Measurements from ENCODE around the gene PARD3B.

DNA sequence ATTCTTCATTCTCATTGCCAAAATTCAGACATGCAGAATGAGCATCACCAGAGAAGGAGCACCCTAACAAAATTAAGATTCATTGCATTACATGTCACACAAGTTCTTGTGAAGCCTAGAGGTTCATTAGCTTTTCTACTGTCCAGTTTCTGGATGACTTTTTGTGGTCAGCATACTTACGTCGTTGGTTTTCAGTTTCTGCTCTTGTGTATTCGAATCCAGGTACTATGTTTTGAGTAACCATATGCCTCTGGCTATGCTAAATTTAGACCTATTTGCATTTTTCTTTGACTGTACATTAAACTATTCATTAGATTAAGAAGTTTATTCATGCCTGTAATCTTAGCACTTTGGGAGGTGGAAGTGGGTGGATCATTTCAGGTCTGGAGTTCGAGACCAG lies 251.3 kb downstream of the PARD3B start:
- TF ChIP-seq, protein P1, sequence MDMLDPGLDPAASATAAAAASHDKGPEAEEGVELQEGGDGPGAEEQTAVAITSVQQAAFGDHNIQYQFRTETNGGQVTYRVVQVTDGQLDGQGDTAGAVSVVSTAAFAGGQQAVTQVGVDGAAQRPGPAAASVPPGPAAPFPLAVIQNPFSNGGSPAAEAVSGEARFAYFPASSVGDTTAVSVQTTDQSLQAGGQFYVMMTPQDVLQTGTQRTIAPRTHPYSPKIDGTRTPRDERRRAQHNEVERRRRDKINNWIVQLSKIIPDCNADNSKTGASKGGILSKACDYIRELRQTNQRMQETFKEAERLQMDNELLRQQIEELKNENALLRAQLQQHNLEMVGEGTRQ (IDR thresholded peaks at IDR 0.05; ENCODE audit: low read depth, low read length): no peak
- TF ChIP-seq RCOR1 (IDR thresholded peaks at IDR 0.05; ENCODE audit: insufficient replicate concordance, low read length): no peak
- TF ChIP-seq, protein P2, sequence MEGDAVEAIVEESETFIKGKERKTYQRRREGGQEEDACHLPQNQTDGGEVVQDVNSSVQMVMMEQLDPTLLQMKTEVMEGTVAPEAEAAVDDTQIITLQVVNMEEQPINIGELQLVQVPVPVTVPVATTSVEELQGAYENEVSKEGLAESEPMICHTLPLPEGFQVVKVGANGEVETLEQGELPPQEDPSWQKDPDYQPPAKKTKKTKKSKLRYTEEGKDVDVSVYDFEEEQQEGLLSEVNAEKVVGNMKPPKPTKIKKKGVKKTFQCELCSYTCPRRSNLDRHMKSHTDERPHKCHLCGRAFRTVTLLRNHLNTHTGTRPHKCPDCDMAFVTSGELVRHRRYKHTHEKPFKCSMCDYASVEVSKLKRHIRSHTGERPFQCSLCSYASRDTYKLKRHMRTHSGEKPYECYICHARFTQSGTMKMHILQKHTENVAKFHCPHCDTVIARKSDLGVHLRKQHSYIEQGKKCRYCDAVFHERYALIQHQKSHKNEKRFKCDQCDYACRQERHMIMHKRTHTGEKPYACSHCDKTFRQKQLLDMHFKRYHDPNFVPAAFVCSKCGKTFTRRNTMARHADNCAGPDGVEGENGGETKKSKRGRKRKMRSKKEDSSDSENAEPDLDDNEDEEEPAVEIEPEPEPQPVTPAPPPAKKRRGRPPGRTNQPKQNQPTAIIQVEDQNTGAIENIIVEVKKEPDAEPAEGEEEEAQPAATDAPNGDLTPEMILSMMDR (conservative IDR thresholded peaks at IDR 0.05; ENCODE audit: low read depth, low read length): no peak
- no peak for TF ChIP-seq POLR2A (IDR thresholded peaks at IDR 0.05; ENCODE audit: low read depth, low read length)
- TF ChIP-seq MXI1 (IDR thresholded peaks at IDR 0.05; ENCODE audit: borderline replicate concordance, low read depth, low read length): no peak
- TF ChIP-seq RFX5 (IDR thresholded peaks at IDR 0.05; ENCODE audit: low read depth, low read length): no peak
- TF ChIP-seq RAD21 (IDR thresholded peaks at IDR 0.05; ENCODE audit: low read length): no peak
